Endothelial cell of umbilical vein (primary cell): ENCODE data around the gene SUGCT. TPM values are rescaled to one million over a fixed set of nuclear protein-coding genes. Genes with fewer than 3 reads are reported as not detected.

Source experiments
- BruUV-seq: library from RNA; stranded (reverse); fragments of 400-500 nt; replicated peaks from 2 replicates; lab custom pipeline; 2021; lab: Mats Ljungman, UMichigan
- CTCF ChIA-PET: fragments of 300-600, 350-600 bp; sonication (Branson Sonifier 250); formaldehyde crosslinking; loops from one replicate; lab custom pipeline; 2021; ENCODE audit warnings: antibody characterized with exemption, inconsistent platforms; lab: Charles Lee
- POLR2A ChIA-PET: fragments of 300-600, 350-600 bp; sonication (Branson Sonifier 250); formaldehyde crosslinking; loops from one replicate; lab custom pipeline; 2021; ENCODE audit warnings: antibody characterized with exemption, inconsistent platforms; lab: Charles Lee
- DNase-seq: peaks from one replicate; pipeline ENCODE4 v3.0.0-alpha.2; 2011; ENCODE audit warnings: low read depth, low spot score
- FAIRE-seq: peaks from 2 replicates; lab custom pipeline; 2011; peaks lifted over from hg19 to GRCh38; lab: Jason Lieb, UNC
- H2AFZ ChIP-seq: 2 replicates; pipeline ENCODE4 v1.6.0; 2012; ENCODE audit warnings: low read depth, low read length, control low read depth, inconsistent platforms
- H3K27ac ChIP-seq: 2 replicates; pipeline ENCODE4 v1.5.1; 2011; ENCODE audit warnings: low read depth, mild to moderate bottlenecking, control low read depth, low read length, moderate library complexity; ENCODE audit not compliant: insufficient read depth
- H3K27me3 ChIP-seq, 2 experiments: 2 replicates each; pipeline versions ENCODE4 v1.6.0 to v1.6.1; 2011; ENCODE audit warnings: low read length in 2 of 2, mixed read lengths in 1 of 2; ENCODE audit not compliant: control insufficient read depth in 2 of 2, insufficient read depth in 2 of 2
- H3K36me3 ChIP-seq, 2 experiments: 2 replicates in 1 of 2; 3 replicates in 1 of 2; pipeline ENCODE4 v1.5.1; 2011; ENCODE audit warnings: low read length in 2 of 2, mild to moderate bottlenecking in 1 of 2, moderate library complexity in 1 of 2; ENCODE audit not compliant: control insufficient read depth in 2 of 2, insufficient read depth in 2 of 2; ENCODE audit errors: extremely low read depth in 1 of 2
- H3K4me1 ChIP-seq: 3 replicates; pipeline ENCODE4 v1.5.1; 2011; ENCODE audit warnings: mild to moderate bottlenecking, low read length; ENCODE audit not compliant: control insufficient read depth, insufficient read depth; ENCODE audit errors: extremely low read depth
- H3K4me2 ChIP-seq: 2 replicates; pipeline ENCODE4 v1.6.1; 2011; ENCODE audit warnings: low read length, control low read depth, mixed read lengths; ENCODE audit not compliant: insufficient read depth
- H3K4me3 ChIP-seq, 3 experiments: fragments of 200-600 bp in 1 of 3; sonication (generic), shearing (Covaris generic) in 1 of 3; replicated peaks in 1 of 3; 2 replicates each; pipeline ENCODE4 v1.5.1; 2011 to 2016; ENCODE audit warnings: control low read depth in 3 of 3, low read length in 3 of 3, mild to moderate bottlenecking in 2 of 3, inconsistent platforms in 1 of 3, low read depth in 1 of 3, moderate library complexity in 1 of 3; ENCODE audit not compliant: insufficient read depth in 1 of 3
- H3K79me2 ChIP-seq: 2 replicates; pipeline ENCODE4 v1.6.0; 2012; ENCODE audit warnings: low read length, inconsistent platforms; ENCODE audit not compliant: control insufficient read depth, insufficient read depth
- H3K9ac ChIP-seq: replicated peaks from 2 replicates; pipeline ENCODE3; 2011; ENCODE audit warnings: low read length, control low read depth; ENCODE audit not compliant: insufficient read depth; ENCODE audit errors: extremely low read depth
- H3K9me1 ChIP-seq: replicated peaks from 3 replicates; pipeline ENCODE4 v1.6.0; 2011; ENCODE audit warnings: mild to moderate bottlenecking, low read length; ENCODE audit not compliant: control insufficient read depth, insufficient read depth; ENCODE audit errors: extremely low read depth
- H3K9me3 ChIP-seq: replicated peaks from 2 replicates; pipeline ENCODE4 v1.5.1; 2012; ENCODE audit warnings: low read length, inconsistent platforms; ENCODE audit not compliant: control insufficient read depth, insufficient read depth
- H4K20me1 ChIP-seq: replicated peaks from 2 replicates; pipeline ENCODE3; 2011; ENCODE audit warnings: mild to moderate bottlenecking, low read length; ENCODE audit not compliant: control insufficient read depth, insufficient read depth; ENCODE audit errors: extremely low read depth
- EZH2 ChIP-seq: IDR thresholded peaks from 2 replicates; pipeline ENCODE4 v1.6.1; 2012; ENCODE audit warnings: borderline replicate concordance, low read depth, mild to moderate bottlenecking, moderate library complexity, low read length, inconsistent platforms; ENCODE audit not compliant: severe bottlenecking
- GATA2 ChIP-seq: IDR thresholded peaks from 2 replicates; pipeline ENCODE4 v1.7.0; 2011; ENCODE audit warnings: low read depth, mild to moderate bottlenecking, moderate library complexity, mixed read lengths, low read length; ENCODE audit not compliant: insufficient read length, insufficient read depth
- JUN ChIP-seq: IDR thresholded peaks from 2 replicates; pipeline ENCODE4 v1.6.1; 2011; ENCODE audit warnings: borderline replicate concordance, low read depth; ENCODE audit not compliant: insufficient read length, insufficient read depth
- MAX ChIP-seq: IDR thresholded peaks from 2 replicates; pipeline ENCODE4 v1.6.1; 2011; ENCODE audit not compliant: insufficient read depth, insufficient read length
- MYC ChIP-seq: IDR thresholded peaks from one replicate; pipeline ENCODE4 v1.6.1; 2011; ENCODE audit warnings: mild to moderate bottlenecking, low read depth, low read length
- POLR2A ChIP-seq: IDR thresholded peaks from 2 replicates; pipeline ENCODE4 v1.6.1; 2012; ENCODE audit warnings: low read depth, mild to moderate bottlenecking, control low read depth, low read length
- POLR2AphosphoS5 ChIP-seq: IDR thresholded peaks from 2 replicates; pipeline ENCODE4 v1.6.1; 2012; ENCODE audit warnings: low read depth, mild to moderate bottlenecking, control low read depth, low read length, moderate library complexity; ENCODE audit not compliant: insufficient read depth
- dilution Hi-C: fragments of 300-500 bp; cut with MboI; formaldehyde crosslinking; loops from one replicate; pipeline ENCODE4 v1.15.0; 2019; ENCODE audit warnings: low sequenced_read_pairs; ENCODE audit not compliant: extremely low pct_ligation_motif_present
- intact Hi-C: fragments of 100-400 bp; cut with micrococcal nuclease; formaldehyde crosslinking; loops from one replicate; pipeline ENCODE4 v1.10.0; 2022
- polyA plus RNA-seq, 4 experiments: library from polyadenylated mRNA; depleted of rRNA in 3 of 4; stranded (reverse) in 3 of 4; unstranded in 1 of 4; fragments of >200 nt; gene quantifications; 2 replicates each; pipeline versions ENCODE4 v1.2.1 to v1.2.3, GENCODE V29; 2011 to 2012; ENCODE audit warnings: missing spikeins in 1 of 4
- total RNA-seq: library from RNA; stranded (reverse); gene quantifications from 2 replicates; pipeline ENCODE4 v1.2.3, GENCODE V29; 2021
- TF ChIP-seq, protein P1 (sequence below), 2 donors: IDR thresholded peaks; 1 replicate in 1 of 2; 2 replicates in 1 of 2; pipeline ENCODE4 v1.5.1; 2011; ENCODE audit warnings: low read length in 2 of 2, mild to moderate bottlenecking in 2 of 2, moderate library complexity in 2 of 2, control low read depth in 1 of 2, inconsistent platforms in 1 of 2, low read depth in 1 of 2; ENCODE audit not compliant: insufficient read depth in 1 of 2; ENCODE audit errors: extremely low read depth in 1 of 2

SUGCT gene
- total and polyA plus RNA-seq, 2 donors (not counting 3 experiments of a cell fraction or from before 2014, with no cell fraction given): 1.2 to 1.4 TPM

GRCh38 chr7:40874756-40875155 lies 740.0 kb downstream of the SUGCT start:
- DNase-seq (no peak), FAIRE-seq (no peak)
- peaks cover 0 to 4% of the 10 kb centered on the region in 2 experiments for H3K27me3 ChIP-seq
- BruUV-seq: no TSS peak
- no peaks in the 10 kb centered on the region for H4K20me1 ChIP-seq
- intact Hi-C loops (no loop called here), dilution Hi-C loops (no loop called here)
- TF ChIP-seq, protein P1, sequence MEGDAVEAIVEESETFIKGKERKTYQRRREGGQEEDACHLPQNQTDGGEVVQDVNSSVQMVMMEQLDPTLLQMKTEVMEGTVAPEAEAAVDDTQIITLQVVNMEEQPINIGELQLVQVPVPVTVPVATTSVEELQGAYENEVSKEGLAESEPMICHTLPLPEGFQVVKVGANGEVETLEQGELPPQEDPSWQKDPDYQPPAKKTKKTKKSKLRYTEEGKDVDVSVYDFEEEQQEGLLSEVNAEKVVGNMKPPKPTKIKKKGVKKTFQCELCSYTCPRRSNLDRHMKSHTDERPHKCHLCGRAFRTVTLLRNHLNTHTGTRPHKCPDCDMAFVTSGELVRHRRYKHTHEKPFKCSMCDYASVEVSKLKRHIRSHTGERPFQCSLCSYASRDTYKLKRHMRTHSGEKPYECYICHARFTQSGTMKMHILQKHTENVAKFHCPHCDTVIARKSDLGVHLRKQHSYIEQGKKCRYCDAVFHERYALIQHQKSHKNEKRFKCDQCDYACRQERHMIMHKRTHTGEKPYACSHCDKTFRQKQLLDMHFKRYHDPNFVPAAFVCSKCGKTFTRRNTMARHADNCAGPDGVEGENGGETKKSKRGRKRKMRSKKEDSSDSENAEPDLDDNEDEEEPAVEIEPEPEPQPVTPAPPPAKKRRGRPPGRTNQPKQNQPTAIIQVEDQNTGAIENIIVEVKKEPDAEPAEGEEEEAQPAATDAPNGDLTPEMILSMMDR (IDR thresholded peaks at IDR 0.05; ENCODE audit: extremely low read depth in 1 of 2, insufficient read depth in 1 of 2, low read depth in 1 of 2, low read length in 2 of 2): no peak
- no peak for TF ChIP-seq MAX
- no peak for TF ChIP-seq EZH2
- TF ChIP-seq POLR2A: no peak
- no peak for TF ChIP-seq MYC
- no peak for TF ChIP-seq JUN
- no peak for TF ChIP-seq POLR2AphosphoS5
- TF ChIP-seq GATA2: no peak
- ChIA-PET CTCF (no interaction called here), POLR2A (no interaction called here)
- H3K4me2 ChIP-seq: no peak overlapping the region
- no peak overlapping the region for H2AFZ ChIP-seq
- no peaks in the 10 kb centered on the region for H3K9me3 ChIP-seq
- H3K9ac ChIP-seq: no peak overlapping the region
- no peaks in the 10 kb centered on the region for H3K79me2 ChIP-seq
- H3K4me1 ChIP-seq: peaks cover under 1% of the 10 kb centered on the region
- no peaks in the 10 kb centered on the region for H3K36me3 ChIP-seq
- no peak overlapping the region for H3K4me3 ChIP-seq
- H3K27ac ChIP-seq: no peak overlapping the region
- no peaks in the 10 kb centered on the region for H3K9me1 ChIP-seq
